Measurements from ENCODE around the gene CLNK. TPM values are rescaled to one million over a fixed set of nuclear protein-coding genes. Genes with fewer than 3 reads are reported as not detected.

CLNK gene
- total RNA-seq, 5 donors from 2014 or later (not counting 1 experiment from before 2014, with no cell fraction given): 0.07 to 0.39 (median 0.20) TPM

- Mint-ChIP-seq H3K27ac (no peak overlapping the region), H3K36me3 (no peaks in the 10 kb centered on the region), H3K4me3 (no peak overlapping the region), H3K4me1 (no peaks in the 10 kb centered on the region), H3K27me3 (no peaks in the 10 kb centered on the region), H3K9me3 (peaks cover 0 to 1% (median 0%) of the 10 kb centered on the region in 3 donors)
- H3K4me1 ChIP-seq (ENCODE audit: control insufficient read depth in 1 of 2, extremely low read depth in 1 of 2, insufficient read depth in 2 of 2, low read length in 2 of 2): no peaks in the 10 kb centered on the region
- ChIA-PET POLR2A (no interaction called here), CTCF (no interaction called here)
- H3K9me3 ChIP-seq: no peaks in the 10 kb centered on the region
- WGBS (ENCODE audit: insufficient coverage): 89% methylated on average over 3 of the region's 3 CpGs
- no peak for ATAC-seq (replicated peaks in 1 of 4)
- H3K27ac ChIP-seq (ENCODE audit: low read length): no peak overlapping the region
- no peak overlapping the region for H3K4me3 ChIP-seq (ENCODE audit: control insufficient read depth in 1 of 2, extremely low read depth in 1 of 2, low read length in 1 of 2)
- H3K36me3 ChIP-seq (ENCODE audit: control insufficient read depth in 2 of 2, extremely low read depth in 1 of 2, insufficient read depth in 1 of 2, low read length in 1 of 2): no peaks in the 10 kb centered on the region
- DNase-seq: no peak
- H3K27me3 ChIP-seq (replicated peaks in 1 of 2; ENCODE audit: control insufficient read depth in 2 of 2, extremely low read depth in 1 of 2, insufficient read depth in 2 of 2, low read length in 1 of 2): no peaks in the 10 kb centered on the region
These were observed 77.4 kb downstream of the CLNK start for GRCh38 chr4:10607206-10607605.

- no peak overlapping the region for H3K4me3 Mint-ChIP-seq
- H3K27me3 ChIP-seq (replicated peaks in 1 of 2; ENCODE audit: control insufficient read depth in 2 of 2, extremely low read depth in 1 of 2, insufficient read depth in 2 of 2, low read length in 1 of 2): no peaks in the 10 kb centered on the region
- peaks cover 0 to 3% (median 0%) of the 10 kb centered on the region in 3 donors for H3K9me3 Mint-ChIP-seq
- H3K4me1 Mint-ChIP-seq: no peaks in the 10 kb centered on the region
- no peak for DNase-seq
- ATAC-seq (replicated peaks in 1 of 4): no peak
- H3K4me1 ChIP-seq (ENCODE audit: control insufficient read depth in 1 of 2, extremely low read depth in 1 of 2, insufficient read depth in 2 of 2, low read length in 2 of 2): no peaks in the 10 kb centered on the region
- H3K27ac ChIP-seq (ENCODE audit: low read length): no peak overlapping the region
- H3K27me3 Mint-ChIP-seq: no peaks in the 10 kb centered on the region
- H3K36me3 ChIP-seq (ENCODE audit: control insufficient read depth in 2 of 2, extremely low read depth in 1 of 2, insufficient read depth in 1 of 2, low read length in 1 of 2): no peaks in the 10 kb centered on the region
- H3K36me3 Mint-ChIP-seq: no peaks in the 10 kb centered on the region
- ChIA-PET CTCF (no interaction called here), POLR2A (no interaction called here)
- H3K9me3 ChIP-seq: no peaks in the 10 kb centered on the region
- no peak overlapping the region for H3K4me3 ChIP-seq (ENCODE audit: control insufficient read depth in 1 of 2, extremely low read depth in 1 of 2, low read length in 1 of 2)
- no peak overlapping the region for H3K27ac Mint-ChIP-seq
- WGBS (ENCODE audit: insufficient coverage): 0% methylated on average over 1 of the region's 5 CpGs
These were observed 77.9 kb downstream of the CLNK start for GRCh38 chr4:10606483-10607155.

- no peaks in the 10 kb centered on the region for H3K36me3 Mint-ChIP-seq
- no peak overlapping the region for H3K4me3 ChIP-seq (ENCODE audit: control insufficient read depth in 1 of 2, extremely low read depth in 1 of 2, low read length in 1 of 2)
- DNase-seq: no peak
- 100% methylated on average over 1 of the region's 5 CpGs for WGBS (ENCODE audit: insufficient coverage)
- H3K36me3 ChIP-seq (ENCODE audit: control insufficient read depth in 2 of 2, extremely low read depth in 1 of 2, insufficient read depth in 1 of 2, low read length in 1 of 2): no peaks in the 10 kb centered on the region
- no peak overlapping the region for H3K27ac Mint-ChIP-seq
- POLR2A ChIA-PET: no interaction called here
- no peak overlapping the region for H3K27ac ChIP-seq (ENCODE audit: low read length)
- ATAC-seq (replicated peaks in 1 of 4): no peak
- CTCF ChIA-PET: interaction anchor here in 1 of 2 donors (0.6 kb wide), 1 partner anchor 364 kb away, joined by 4 read pairs; no protein-coding TSS in a partner anchor
- no peaks in the 10 kb centered on the region for H3K4me1 ChIP-seq (ENCODE audit: control insufficient read depth in 1 of 2, extremely low read depth in 1 of 2, insufficient read depth in 2 of 2, low read length in 2 of 2)
- no peaks in the 10 kb centered on the region for H3K27me3 Mint-ChIP-seq
- H3K4me1 Mint-ChIP-seq: no peaks in the 10 kb centered on the region
- H3K4me3 Mint-ChIP-seq: no peak overlapping the region
- peaks cover 0 to 3% (median 0%) of the 10 kb centered on the region in 3 donors for H3K9me3 Mint-ChIP-seq
- H3K27me3 ChIP-seq (replicated peaks in 1 of 2; ENCODE audit: control insufficient read depth in 2 of 2, extremely low read depth in 1 of 2, insufficient read depth in 2 of 2, low read length in 1 of 2): no peaks in the 10 kb centered on the region
- no peaks in the 10 kb centered on the region for H3K9me3 ChIP-seq
These were observed 78.7 kb downstream of the CLNK start for GRCh38 chr4:10605746-10606482.

- WGBS (ENCODE audit: insufficient coverage): 100% methylated on average over 2 of the region's 10 CpGs
- H3K27me3 Mint-ChIP-seq: no peaks in the 10 kb centered on the region
- no peaks in the 10 kb centered on the region for H3K27me3 ChIP-seq (replicated peaks in 1 of 2; ENCODE audit: control insufficient read depth in 2 of 2, extremely low read depth in 1 of 2, insufficient read depth in 2 of 2, low read length in 1 of 2)
- H3K36me3 Mint-ChIP-seq: no peaks in the 10 kb centered on the region
- H3K27ac ChIP-seq (ENCODE audit: low read length): no peak overlapping the region
- ATAC-seq (replicated peaks in 1 of 4): no peak
- DNase-seq: no peak
- H3K4me1 ChIP-seq (ENCODE audit: control insufficient read depth in 1 of 2, extremely low read depth in 1 of 2, insufficient read depth in 2 of 2, low read length in 2 of 2): no peaks in the 10 kb centered on the region
- H3K4me3 Mint-ChIP-seq: no peak overlapping the region
- H3K36me3 ChIP-seq (ENCODE audit: control insufficient read depth in 2 of 2, extremely low read depth in 1 of 2, insufficient read depth in 1 of 2, low read length in 1 of 2): no peaks in the 10 kb centered on the region
- CTCF ChIA-PET: interaction anchor here in 1 of 2 donors (0.7 kb wide), 1 partner anchor 26 kb away, joined by 4 read pairs; no protein-coding TSS in a partner anchor
- H3K27ac Mint-ChIP-seq: no peak overlapping the region
- POLR2A ChIA-PET: interaction anchor here in 1 of 2 donors (0.7 kb wide), 1 partner anchor 15 kb away, joined by 3 read pairs; no protein-coding TSS in a partner anchor
- H3K4me3 ChIP-seq (ENCODE audit: control insufficient read depth in 1 of 2, extremely low read depth in 1 of 2, low read length in 1 of 2): no peak overlapping the region
- no peaks in the 10 kb centered on the region for H3K4me1 Mint-ChIP-seq
- no peaks in the 10 kb centered on the region for H3K9me3 ChIP-seq
- H3K9me3 Mint-ChIP-seq: peaks cover 0 to 3% (median 0%) of the 10 kb centered on the region in 3 donors
These were observed 79.5 kb downstream of the CLNK start for GRCh38 chr4:10605031-10605430.

GRCh38 chr4:10599574-10599973 lies 85.0 kb downstream of the CLNK start:
- no peaks in the 10 kb centered on the region for H3K36me3 Mint-ChIP-seq
- Histone ChIP-seq H3K36me3 (ENCODE audit: control insufficient read depth in 2 of 2, extremely low read depth in 1 of 2, insufficient read depth in 1 of 2, low read length in 1 of 2) (no peaks in the 10 kb centered on the region), H3K9me3 (no peaks in the 10 kb centered on the region), H3K27me3 (replicated peaks in 1 of 2; ENCODE audit: control insufficient read depth in 2 of 2, extremely low read depth in 1 of 2, insufficient read depth in 2 of 2, low read length in 1 of 2) (no peaks in the 10 kb centered on the region), H3K27ac (ENCODE audit: low read length) (no peak overlapping the region), H3K4me3 (ENCODE audit: control insufficient read depth in 1 of 2, extremely low read depth in 1 of 2, low read length in 1 of 2) (no peak overlapping the region), H3K4me1 (ENCODE audit: control insufficient read depth in 1 of 2, extremely low read depth in 1 of 2, insufficient read depth in 2 of 2, low read length in 2 of 2) (no peaks in the 10 kb centered on the region)
- no peak for ATAC-seq (replicated peaks in 1 of 4)
- CTCF ChIA-PET: interaction anchor here in 1 of 2 donors (0.6 kb wide), 1 partner anchor 573 kb away, joined by 4 read pairs; no protein-coding TSS in a partner anchor
- 93% methylated on average over 3 of the region's 4 CpGs for WGBS (ENCODE audit: insufficient coverage)
- POLR2A ChIA-PET: no interaction called here
- no peak overlapping the region for H3K4me3 Mint-ChIP-seq
- H3K9me3 Mint-ChIP-seq: peaks cover 0 to 3% (median 0%) of the 10 kb centered on the region in 3 donors
- no peak overlapping the region for H3K27ac Mint-ChIP-seq
- no peak for DNase-seq
- H3K4me1 Mint-ChIP-seq: no peaks in the 10 kb centered on the region
- no peaks in the 10 kb centered on the region for H3K27me3 Mint-ChIP-seq

GRCh38 chr4:10598829-10599228 lies 85.7 kb downstream of the CLNK start:
- Mint-ChIP-seq H3K4me3 (no peak overlapping the region), H3K4me1 (no peaks in the 10 kb centered on the region), H3K9me3 (peaks cover 0 to 3% (median 0%) of the 10 kb centered on the region in 3 donors), H3K36me3 (no peaks in the 10 kb centered on the region), H3K27ac (no peak overlapping the region), H3K27me3 (no peaks in the 10 kb centered on the region)
- CTCF ChIA-PET: interaction anchor here in 1 of 2 donors (0.6 kb wide), 1 partner anchor 94 kb away, joined by 3 read pairs; no protein-coding TSS in a partner anchor
- DNase-seq (no peak), ATAC-seq (replicated peaks in 1 of 4) (no peak)
- Histone ChIP-seq H3K36me3 (ENCODE audit: control insufficient read depth in 2 of 2, extremely low read depth in 1 of 2, insufficient read depth in 1 of 2, low read length in 1 of 2) (no peaks in the 10 kb centered on the region), H3K27me3 (replicated peaks in 1 of 2; ENCODE audit: control insufficient read depth in 2 of 2, extremely low read depth in 1 of 2, insufficient read depth in 2 of 2, low read length in 1 of 2) (no peaks in the 10 kb centered on the region), H3K4me1 (ENCODE audit: control insufficient read depth in 1 of 2, extremely low read depth in 1 of 2, insufficient read depth in 2 of 2, low read length in 2 of 2) (no peaks in the 10 kb centered on the region), H3K27ac (ENCODE audit: low read length) (no peak overlapping the region), H3K9me3 (no peaks in the 10 kb centered on the region), H3K4me3 (ENCODE audit: control insufficient read depth in 1 of 2, extremely low read depth in 1 of 2, low read length in 1 of 2) (no peak overlapping the region)
- 67% methylated on average over 2 of the region's 6 CpGs for WGBS (ENCODE audit: insufficient coverage)
- POLR2A ChIA-PET: interaction anchor here in 1 of 2 donors (0.7 kb wide), 1 partner anchor 72 kb away, joined by 3 read pairs; no protein-coding TSS in a partner anchor
